Measurements from ENCODE around the gene MARCHF11. TPM values are rescaled to one million over a fixed set of nuclear protein-coding genes. Genes with fewer than 3 reads are reported as not detected.

Gene MARCHF11, protein sequence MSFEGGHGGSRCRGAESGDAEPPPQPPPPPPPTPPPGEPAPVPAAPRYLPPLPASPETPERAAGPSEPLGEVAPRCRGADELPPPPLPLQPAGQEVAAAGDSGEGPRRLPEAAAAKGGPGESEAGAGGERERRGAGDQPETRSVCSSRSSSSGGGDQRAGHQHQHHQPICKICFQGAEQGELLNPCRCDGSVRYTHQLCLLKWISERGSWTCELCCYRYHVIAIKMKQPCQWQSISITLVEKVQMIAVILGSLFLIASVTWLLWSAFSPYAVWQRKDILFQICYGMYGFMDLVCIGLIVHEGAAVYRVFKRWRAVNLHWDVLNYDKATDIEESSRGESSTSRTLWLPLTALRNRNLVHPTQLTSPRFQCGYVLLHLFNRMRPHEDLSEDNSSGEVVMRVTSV
- total RNA-seq = 0.35 TPM

GRCh38 chr5:16179511-16179935 is at the start of gene MARCHF11:
TSS of gene MARCHF11 (minus strand) at chr5:16179791. CDS start at chr5:16179575, 216 bp downstream.

Small RNA genes lying within 50 kb of the gene (small RNA-seq; reads per million reads assigned to genes)
- not detected for gene RNA5SP178 (ENCODE audit: low replicate concordance)

Data from metanephros (tissue), 2 donors.